HepG2 (cell line): ENCODE results near the gene NES. TPM values are rescaled to one million over a fixed set of nuclear protein-coding genes. Genes with fewer than 3 reads are reported as not detected.

ENCODE experiments used
- ATAC-seq: fragments of 200-7000 bp; cut with Tn5 transposase; 3 replicates; pipeline ENCODE4 v1.9.1; 2020; ENCODE audit warnings: mild to moderate bottlenecking, moderate library complexity
- BruUV-seq: library from RNA; stranded (reverse); fragments of 400-500 nt; replicated peaks from 2 replicates; lab custom pipeline; 2021; lab: Mats Ljungman, UMichigan
- CTCF ChIA-PET: fragments of 300-600 bp; formaldehyde crosslinking; extraction: SDS; loops from one replicate; lab custom pipeline; 2021; ENCODE audit warnings: low total read pairs, inconsistent platforms, low intra/inter-chr PET ratio; lab: Yijun Ruan, JAX
- POLR2A ChIA-PET: fragments of 350-600 bp; sonication (Branson Sonifier 250); formaldehyde crosslinking; loops from one replicate; lab custom pipeline; 2020; ENCODE audit warnings: antibody characterized with exemption, inconsistent platforms; lab: Yijun Ruan, JAX
- DNase-seq: peaks from one replicate; pipeline ENCODE4 v3.0.0-alpha.2; 2015; ENCODE audit warnings: low spot score
- FAIRE-seq: peaks from 3 replicates; lab custom pipeline; 2011; peaks lifted over from hg19 to GRCh38; lab: Jason Lieb, UNC
- H2AFZ ChIP-seq: one replicate; pipeline ENCODE4 v1.6.1; 2011; ENCODE audit warnings: low read length, inconsistent platforms
- H3K27ac ChIP-seq: fragments of 300-600 bp; 3 replicates; pipeline ENCODE4 v1.8.0; 2011; ENCODE audit warnings: mixed run types, mild to moderate bottlenecking, mixed read lengths, low read length, inconsistent platforms; ENCODE audit not compliant: insufficient read depth; ENCODE audit errors: extremely low read length
- H3K27me3 ChIP-seq, 2 experiments: fragments of 200-600 bp in 1 of 2; 2 replicates in 1 of 2; 3 replicates in 1 of 2; pipeline versions ENCODE4 v1.6.0 to v1.8.0; 2011; ENCODE audit warnings: low read length in 2 of 2, mild to moderate bottlenecking in 2 of 2, moderate library complexity in 2 of 2, inconsistent platforms in 1 of 2; ENCODE audit not compliant: insufficient read depth in 2 of 2, control insufficient read depth in 1 of 2
- H3K36me3 ChIP-seq, 2 experiments: fragments of 200-600 bp in 1 of 2; replicated peaks in 1 of 2; 2 replicates in 1 of 2; 3 replicates in 1 of 2; pipeline versions ENCODE4 v1.5.1 to v1.8.0; 2011; ENCODE audit warnings: low read length in 2 of 2, inconsistent platforms in 1 of 2; ENCODE audit not compliant: insufficient read depth in 2 of 2, control insufficient read depth in 1 of 2
- H3K4me1 ChIP-seq: 2 replicates; pipeline ENCODE4 v1.5.1; 2012; ENCODE audit warnings: low read length, inconsistent platforms; ENCODE audit not compliant: insufficient read depth
- H3K4me2 ChIP-seq: 2 replicates; pipeline ENCODE4 v1.6.0; 2011; ENCODE audit warnings: low read depth, low read length, inconsistent platforms
- H3K4me3 ChIP-seq, 3 experiments: fragments of 200-600 bp in 1 of 3; sonication (generic), shearing (Covaris generic) in 1 of 3; replicated peaks in 1 of 3; 2 replicates each; pipeline ENCODE4 v1.5.1; 2011 to 2016; ENCODE audit warnings: low read length in 3 of 3, inconsistent platforms in 2 of 3, low read depth in 2 of 3, mild to moderate bottlenecking in 2 of 3, control low read depth in 1 of 3, mixed read lengths in 1 of 3; ENCODE audit not compliant: insufficient read depth in 1 of 3
- H3K79me2 ChIP-seq: one replicate; pipeline ENCODE4 v1.6.1; 2011; ENCODE audit warnings: low read length, inconsistent platforms; ENCODE audit not compliant: insufficient read depth
- H3K9ac ChIP-seq: 2 replicates; pipeline ENCODE4 v1.6.0; 2011; ENCODE audit warnings: mild to moderate bottlenecking, low read depth, low read length, inconsistent platforms; ENCODE audit not compliant: insufficient read depth
- H3K9me3 ChIP-seq: 2 replicates; pipeline ENCODE4 v1.5.1; 2012; ENCODE audit warnings: mild to moderate bottlenecking, low read length
- H4K20me1 ChIP-seq: 2 replicates; pipeline ENCODE4 v1.6.0; 2011; ENCODE audit warnings: inconsistent platforms, mild to moderate bottlenecking, low read length, moderate library complexity; ENCODE audit not compliant: insufficient read depth
- CAMTA2 ChIP-seq: sonication (generic); formaldehyde crosslinking; IDR thresholded peaks from 2 replicates; pipeline ENCODE4 v1.4.0; 2020; ENCODE audit warnings: mild to moderate bottlenecking, missing genetic modification reagents, borderline replicate concordance
- CBX1 ChIP-seq: IDR thresholded peaks from one replicate; pipeline ENCODE4 v1.6.1; 2016; ENCODE audit warnings: antibody characterized with exemption, low read depth
- CCAR2 ChIP-seq: fragments of 200-400 bp; formaldehyde crosslinking; optimal IDR thresholded peaks from 2 replicates; pipeline ENCODE3; 2018; ENCODE audit warnings: low read depth, mild to moderate bottlenecking, low read length, moderate library complexity
- CENPT ChIP-seq: sonication (generic); formaldehyde crosslinking; IDR thresholded peaks from 2 replicates; pipeline ENCODE4 v1.8.0; 2022; ENCODE audit warnings: low read depth, mild to moderate bottlenecking, moderate library complexity, missing genetic modification reagents
- DMAP1 ChIP-seq: IDR thresholded peaks from 2 replicates; pipeline ENCODE4 v1.6.1; 2016
- HDAC1 ChIP-seq: sonication (generic); formaldehyde crosslinking; IDR thresholded peaks from 2 replicates; pipeline ENCODE4 v1.5.1; 2020; ENCODE audit warnings: mild to moderate bottlenecking, missing genetic modification reagents
- IKZF1 ChIP-seq: fragments of 450-650 bp; IDR thresholded peaks from 2 replicates; pipeline ENCODE4 v1.7.1; 2016
- KDM1A ChIP-seq: IDR thresholded peaks from 2 replicates; pipeline ENCODE4 v1.6.1; 2016; ENCODE audit warnings: missing compliant biosample characterization
- NFE2 ChIP-seq: sonication (generic); formaldehyde crosslinking; IDR thresholded peaks from 2 replicates; pipeline ENCODE4 v1.4.0; 2020; ENCODE audit warnings: missing genetic modification reagents
- NR1H2 ChIP-seq: sonication (generic); formaldehyde crosslinking; IDR thresholded peaks from 2 replicates; pipeline ENCODE4 v1.8.1; 2022; ENCODE audit warnings: low read depth, missing genetic modification reagents, borderline replicate concordance
- PATZ1 ChIP-seq: sonication (generic); formaldehyde crosslinking; IDR thresholded peaks from 2 replicates; pipeline ENCODE4 v1.4.0; 2020; ENCODE audit warnings: missing genetic modification reagents
- PPARG ChIP-seq: conservative IDR thresholded peaks from 2 replicates; pipeline ENCODE4 v1.6.1; 2016; ENCODE audit warnings: missing biosample characterization, missing genetic modification reagents
- SRSF9 ChIP-seq: fragments of 200-400 bp; formaldehyde crosslinking; IDR thresholded peaks from 2 replicates; pipeline ENCODE4 v1.6.1; 2018; ENCODE audit warnings: borderline replicate concordance, mild to moderate bottlenecking, low read depth, low read length; ENCODE audit not compliant: insufficient read depth, poor library complexity, severe bottlenecking
- STAT6 ChIP-seq: sonication (generic); formaldehyde crosslinking; IDR thresholded peaks from 2 replicates; pipeline ENCODE4 v1.4.0; 2020; ENCODE audit warnings: missing genetic modification reagents, mild to moderate bottlenecking, borderline replicate concordance
- ZFP62 ChIP-seq: sonication (generic); formaldehyde crosslinking; IDR thresholded peaks from 2 replicates; pipeline ENCODE4 v1.4.0; 2020; ENCODE audit warnings: missing genetic modification reagents
- ZMAT5 ChIP-seq: sonication (generic); formaldehyde crosslinking; IDR thresholded peaks from 2 replicates; pipeline ENCODE4 v1.5.0; 2020; ENCODE audit warnings: mild to moderate bottlenecking, low read depth, missing genetic modification reagents, borderline replicate concordance
- ZNF598 ChIP-seq: sonication (generic); formaldehyde crosslinking; IDR thresholded peaks from 2 replicates; pipeline ENCODE4 v1.5.1; 2020; ENCODE audit warnings: mild to moderate bottlenecking, missing genetic modification reagents, borderline replicate concordance
- WGBS: methylation state at CpG from one replicate; pipeline ENCODE4 v1.1.6; 2017; ENCODE audit warnings: low lambda C conversion rate; 5-methylcytosine and 5-hydroxymethylcytosine counted together
- in situ Hi-C: cut with HindIII; loops from 2 replicates; pipeline ENCODE4 v1.10.0; 2017; ENCODE audit warnings: low pct_unique_long_range_greater_than_20kb; ENCODE audit not compliant: extremely low pct_ligation_motif_present
- intact Hi-C: fragments of 100-400 bp; cut with micrococcal nuclease; formaldehyde crosslinking; loops from one replicate; pipeline ENCODE4 v1.10.0; 2022; ENCODE audit not compliant: unreplicated experiment
- polyA plus RNA-seq, 8 experiments: library from polyadenylated mRNA; depleted of rRNA in 3 of 8; stranded (reverse) in 7 of 8; unstranded in 1 of 8; fragments of >200 nt; fragmentation: Illumina TruSeq in 4 of 8; extraction: Trizol in 4 of 8; gene quantifications; 2 replicates each; pipeline versions ENCODE4 v1.2.1 to v1.2.3, GENCODE V29; 2011 to 2016; ENCODE audit warnings: low read depth in 4 of 8, missing spikeins in 1 of 8, mixed read lengths in 1 of 8; ENCODE audit not compliant: insufficient read depth in 1 of 8
- total RNA-seq, 5 experiments: library from RNA; depleted of rRNA; stranded (reverse); fragments of >200 nt; fragmentation: Illumina TruSeq; extraction: Trizol; gene quantifications; 2 replicates each; pipeline ENCODE4 v1.2.3, GENCODE V29; 2016; ENCODE audit warnings: low read depth in 1 of 5
- TF ChIP-seq, protein P1 (sequence below): sonication (generic); formaldehyde crosslinking; IDR thresholded peaks from 2 replicates; pipeline ENCODE4 v1.4.0; 2020; ENCODE audit warnings: mild to moderate bottlenecking, missing genetic modification reagents
- TF ChIP-seq, protein P2 (sequence below): sonication (generic); formaldehyde crosslinking; IDR thresholded peaks from 2 replicates; pipeline ENCODE4 v1.8.0; 2022; ENCODE audit warnings: mild to moderate bottlenecking, missing genetic modification reagents, moderate library complexity

NES gene
- total and polyA plus RNA-seq, 2 of the 13 experiments (the other 11 are each of a cell fraction or from before 2014, with no cell fraction given), result 1.7 to 16.6 TPM

- no peaks in the 10 kb centered on the region for H3K9me3 ChIP-seq
- in situ Hi-C loops (loop anchor here (10.0 kb wide), 2 partner anchors 167 to 227 kb away; partner anchors contain the start of genes LRRC71 and NTRK1), intact Hi-C loops (no loop called here)
- H2AFZ ChIP-seq, result no peak overlapping the region
- ChIA-PET CTCF (no interaction called here), POLR2A (no interaction called here)
- 27% methylated on average over 8 of the region's 8 CpGs for WGBS
- FAIRE-seq (no peak), ATAC-seq (peak; percentile 18; the same call in 1 of the 3 replicates), DNase-seq (no peak)
- H3K4me2 ChIP-seq, result no peak overlapping the region
- peaks cover 1 to 45% of the 10 kb centered on the region in 2 experiments; a peak in 4 of 5 replicates for H3K27me3 ChIP-seq
- no peak overlapping the region for H3K4me3 ChIP-seq
- BruUV-seq, result no TSS peak
- no peak overlapping the region for H3K9ac ChIP-seq
- H3K27ac ChIP-seq, result no peak overlapping the region
- TF ChIP-seq, protein P1, sequence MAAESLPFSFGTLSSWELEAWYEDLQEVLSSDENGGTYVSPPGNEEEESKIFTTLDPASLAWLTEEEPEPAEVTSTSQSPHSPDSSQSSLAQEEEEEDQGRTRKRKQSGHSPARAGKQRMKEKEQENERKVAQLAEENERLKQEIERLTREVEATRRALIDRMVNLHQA (CRISPR knock-in tag), result no peak
- TF ChIP-seq STAT6 (CRISPR knock-in tag) (no peak), CBX1 (no peak), CCAR2 (no peak), PATZ1 (CRISPR knock-in tag) (no peak), ZNF598 (CRISPR knock-in tag) (no peak), IKZF1 (no peak), PPARG (CRISPR knock-in tag) (no peak), CENPT (CRISPR knock-in tag) (no peak), KDM1A (no peak), ZFP62 (CRISPR knock-in tag) (no peak), DMAP1 (no peak), ZMAT5 (CRISPR knock-in tag) (no peak), SRSF9 (no peak), CAMTA2 (no peak), NR1H2 (no peak), HDAC1 (CRISPR knock-in tag) (no peak), NFE2 (no peak)
- TF ChIP-seq, protein P2, sequence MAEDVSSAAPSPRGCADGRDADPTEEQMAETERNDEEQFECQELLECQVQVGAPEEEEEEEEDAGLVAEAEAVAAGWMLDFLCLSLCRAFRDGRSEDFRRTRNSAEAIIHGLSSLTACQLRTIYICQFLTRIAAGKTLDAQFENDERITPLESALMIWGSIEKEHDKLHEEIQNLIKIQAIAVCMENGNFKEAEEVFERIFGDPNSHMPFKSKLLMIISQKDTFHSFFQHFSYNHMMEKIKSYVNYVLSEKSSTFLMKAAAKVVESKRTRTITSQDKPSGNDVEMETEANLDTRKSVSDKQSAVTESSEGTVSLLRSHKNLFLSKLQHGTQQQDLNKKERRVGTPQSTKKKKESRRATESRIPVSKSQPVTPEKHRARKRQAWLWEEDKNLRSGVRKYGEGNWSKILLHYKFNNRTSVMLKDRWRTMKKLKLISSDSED (CRISPR knock-in tag), result no peak
- H3K36me3 ChIP-seq, result no peaks in the 10 kb centered on the region
- no peaks in the 10 kb centered on the region for H4K20me1 ChIP-seq
- peaks cover 25% of the 10 kb centered on the region for H3K4me1 ChIP-seq
- no peaks in the 10 kb centered on the region for H3K79me2 ChIP-seq
These were observed 20.3 kb upstream of the NES start for GRCh38 chr1:156697481-156697880.
